SK-N-MC (cell line): ENCODE data around the gene MSH5.
A peak's percentile ranks its signal among the peaks of the same experiment; 100 is the strongest.
"Not testable (repeated sequence)": the region's sequence is repeated elsewhere in the genome, so short reads cannot be mapped to it uniquely, and the experiment has no call there.

Experiments
- DNase-seq: peaks from one replicate; pipeline ENCODE4 v3.0.0-alpha.2; 2011; ENCODE audit warnings: low read depth, low spot score
- H3K27ac ChIP-seq: fragments of 200-600 bp; sonication (generic); 2 replicates; pipeline ENCODE4 v1.5.1; 2016; ENCODE audit warnings: mixed run types
- H3K36me3 ChIP-seq: fragments of 200-600 bp; sonication (generic); 2 replicates; pipeline ENCODE4 v1.6.1; 2017; ENCODE audit warnings: antibody characterized with exemption, low read length, mixed read lengths; ENCODE audit not compliant: insufficient read depth
- H3K4me3 ChIP-seq: fragments of 200-600 bp; sonication (generic); 2 replicates; pipeline ENCODE4 v1.5.1; 2016
- H3K9ac ChIP-seq: fragments of 200-600 bp; sonication (generic); 2 replicates; pipeline ENCODE4 v1.8.0; 2017; ENCODE audit warnings: mixed run types, mixed read lengths; ENCODE audit not compliant: insufficient read length
- H3K9me3 ChIP-seq: fragments of 200-600 bp; sonication (generic); 2 replicates; pipeline ENCODE4 v1.6.1; 2017; ENCODE audit warnings: low read depth, mild to moderate bottlenecking, antibody characterized with exemption, low read length, moderate library complexity, mixed read lengths
- EZH2 ChIP-seq: fragments of 200-600 bp; sonication (generic); IDR thresholded peaks from one replicate; pipeline ENCODE4 v1.6.1; 2017; ENCODE audit warnings: antibody characterized with exemption
- FOXP2 ChIP-seq: optimal IDR thresholded peaks from 2 replicates; pipeline ENCODE3; 2011; ENCODE audit warnings: mild to moderate bottlenecking, moderate library complexity; ENCODE audit not compliant: insufficient read depth; ENCODE audit errors: extremely low read length, control extremely low read depth
- POLR2AphosphoS5 ChIP-seq: IDR thresholded peaks from 2 replicates; pipeline ENCODE4 v1.6.1; 2012; ENCODE audit warnings: mild to moderate bottlenecking, low read depth, low read length, borderline replicate concordance

The MSH5 gene

DNA sequence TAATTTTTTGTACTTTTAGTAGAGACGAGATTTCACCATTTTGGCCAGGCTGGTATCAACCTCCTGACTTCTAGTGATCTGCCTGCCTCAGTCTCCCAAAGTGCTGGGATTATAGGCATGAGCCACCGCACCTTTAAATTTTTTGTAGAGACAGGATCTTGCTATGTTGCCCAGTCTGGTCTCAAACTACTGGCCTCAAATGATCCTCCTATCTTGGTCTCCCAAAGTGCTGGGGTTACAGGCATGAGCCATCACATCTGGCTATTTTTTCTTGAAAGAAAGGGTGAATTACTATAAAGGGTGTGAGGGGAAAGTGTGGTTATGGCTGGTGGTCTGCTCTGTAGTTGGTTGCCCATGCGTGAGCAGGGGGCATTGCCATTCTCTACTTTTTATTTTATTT is 31.6 kb upstream of the MSH5 start:
- TF ChIP-seq POLR2AphosphoS5 = no peak
- TF ChIP-seq EZH2 = no peak
- no peak for TF ChIP-seq FOXP2
- no peak overlapping the region for H3K4me3 ChIP-seq
- no peak for DNase-seq
- H3K36me3 ChIP-seq = no peaks in the 10 kb centered on the region
- H3K9me3 ChIP-seq = no peaks in the 10 kb centered on the region
- no peak overlapping the region for H3K27ac ChIP-seq
- H3K9ac ChIP-seq = no peak overlapping the region

- H3K9me3 ChIP-seq, H3K27ac ChIP-seq, H3K9ac ChIP-seq, DNase-seq, H3K36me3 ChIP-seq, H3K4me3 ChIP-seq: not testable (repeated sequence)
Measured at GRCh38 chr6:31709157-31709556, 30.6 kb upstream of the MSH5 start.

GRCh38 chr6:31710523-31711219 is 29.1 kb upstream of the MSH5 start:
- no peak for TF ChIP-seq POLR2AphosphoS5
- TF ChIP-seq EZH2 = no peak
- no peak for TF ChIP-seq FOXP2
- H3K4me3 ChIP-seq = no peak overlapping the region
- no peak for DNase-seq
- H3K36me3 ChIP-seq = no peaks in the 10 kb centered on the region
- H3K9me3 ChIP-seq = no peaks in the 10 kb centered on the region
- H3K9ac ChIP-seq = no peak overlapping the region
- no peak overlapping the region for H3K27ac ChIP-seq

- H3K27ac ChIP-seq = no peak overlapping the region
- H3K9me3 ChIP-seq = no peaks in the 10 kb centered on the region
- no peak overlapping the region for H3K4me3 ChIP-seq
- DNase-seq = no peak
- H3K9ac ChIP-seq = no peak overlapping the region
- H3K36me3 ChIP-seq = no peaks in the 10 kb centered on the region
- TF ChIP-seq POLR2AphosphoS5 = no peak
- no peak for TF ChIP-seq FOXP2
- TF ChIP-seq EZH2 = no peak
Measured at GRCh38 chr6:31711233-31711632, 28.6 kb upstream of the MSH5 start.

GRCh38 chr6:31712296-31712695 is 27.5 kb upstream of the MSH5 start:
- Histone ChIP-seq H3K9me3 (no peaks in the 10 kb centered on the region), H3K9ac (no peak overlapping the region), H3K4me3 (no peak overlapping the region), H3K27ac (no peak overlapping the region), H3K36me3 (no peaks in the 10 kb centered on the region)
- no peak for DNase-seq
- TF ChIP-seq FOXP2 (no peak), EZH2 (no peak), POLR2AphosphoS5 (no peak)

DNA sequence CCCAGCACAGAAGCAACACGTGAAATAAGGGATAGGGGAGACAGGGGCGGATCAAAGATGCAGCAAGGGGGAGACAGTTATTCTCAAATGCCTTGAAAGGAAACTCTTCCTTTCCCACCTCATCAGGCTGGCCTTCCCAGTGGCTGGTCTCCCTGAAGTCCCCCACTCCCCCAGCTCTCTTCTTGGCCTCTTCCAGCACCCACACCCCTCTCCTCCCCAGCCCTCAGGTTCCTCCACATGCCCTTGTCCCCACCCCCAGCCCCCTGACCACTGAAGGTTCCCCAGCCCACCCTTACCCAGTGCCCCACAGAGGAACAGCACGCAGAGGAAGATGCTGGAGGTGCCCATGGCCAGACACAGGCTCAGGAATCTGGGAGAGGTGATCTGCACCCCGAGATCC is 26.3 kb upstream of the MSH5 start:
- H3K27ac ChIP-seq = peak overlapping the region; percentile 86
- H3K9me3 ChIP-seq = no peaks in the 10 kb centered on the region
- peak overlapping the region; percentile 71 for H3K9ac ChIP-seq
- no peak for DNase-seq
- peak overlapping the region; percentile 37 for H3K4me3 ChIP-seq
- TF ChIP-seq FOXP2 (no peak), POLR2AphosphoS5 (no peak), EZH2 (no peak)
- no peaks in the 10 kb centered on the region for H3K36me3 ChIP-seq

GRCh38 chr6:31713991-31714684 is 25.7 kb upstream of the MSH5 start:
- no peaks in the 10 kb centered on the region for H3K9me3 ChIP-seq

DNA sequence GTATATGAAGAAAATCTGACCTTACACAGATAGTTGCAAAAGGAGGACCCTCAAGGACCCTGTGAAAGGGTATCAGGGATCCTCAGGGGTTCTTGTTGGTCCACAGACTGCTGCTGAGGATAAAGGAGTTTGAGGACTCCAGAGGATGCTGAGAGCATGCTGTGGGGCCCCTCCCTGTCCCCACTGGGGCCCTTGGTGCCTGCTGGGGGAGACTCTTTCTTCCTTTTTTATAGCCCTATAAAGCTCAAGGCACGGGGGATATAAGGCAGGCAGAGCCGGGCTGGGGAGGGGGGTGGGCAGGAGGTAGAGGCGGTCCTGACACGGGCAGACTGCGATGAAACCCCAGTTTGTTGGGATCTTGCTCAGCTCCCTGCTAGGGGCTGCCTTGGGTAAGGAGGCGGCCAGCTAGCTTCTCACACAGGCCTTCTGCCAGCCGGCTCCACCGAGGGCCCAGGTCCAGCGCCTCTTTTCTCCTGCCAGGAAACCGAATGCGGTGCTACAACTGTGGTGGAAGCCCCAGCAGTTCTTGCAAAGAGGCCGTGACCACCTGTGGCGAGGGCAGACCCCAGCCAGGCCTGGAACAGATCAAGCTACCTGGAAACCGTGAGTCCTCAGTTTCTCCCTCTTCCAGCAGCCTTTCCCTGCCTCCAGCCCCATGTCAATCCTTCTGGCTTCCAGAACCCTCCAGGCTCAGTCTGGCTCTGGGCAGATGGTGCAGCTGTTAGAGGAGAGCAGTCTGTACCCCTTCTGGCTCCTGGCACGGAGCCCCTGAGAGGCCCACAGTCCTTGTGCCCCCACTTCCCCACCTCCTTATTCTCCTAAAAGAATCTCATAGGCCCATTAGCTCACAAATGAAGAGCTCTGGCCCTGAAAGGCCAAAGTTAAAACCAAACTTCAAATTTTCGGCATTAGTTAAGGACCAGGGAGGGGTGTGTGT is 24.5 kb upstream of the MSH5 start, which contains the start of gene LY6G6D:
LY6G6D (plus strand) TSS at position 327 of the 937 bp plus-strand sequence; CDS start at position 335, 8 bp downstream.
- no peak for DNase-seq
- peak within 1 kb of the TSS; percentile 37 for H3K4me3 ChIP-seq
- H3K36me3 ChIP-seq = no peaks in the 10 kb centered on the region
- TF ChIP-seq POLR2AphosphoS5 (no peak), EZH2 (no peak), FOXP2 (no peak)
- H3K27ac ChIP-seq = peak within 1 kb of the TSS; percentile 86
- no peaks in the 10 kb centered on the region for H3K9me3 ChIP-seq
- H3K9ac ChIP-seq = peak within 1 kb of the TSS; percentile 71

More at GRCh38 chr6:31713991-31714684, 25.7 kb upstream of the MSH5 start:
- no peak for DNase-seq
- TF ChIP-seq EZH2 = no peak
- no peak for TF ChIP-seq POLR2AphosphoS5
- no peak for TF ChIP-seq FOXP2
- Histone ChIP-seq H3K4me3 (peak overlapping the region; percentile 37), H3K36me3 (no peaks in the 10 kb centered on the region), H3K27ac (peak overlapping the region; percentile 86), H3K9ac (peak overlapping the region; percentile 71)
